ENCODE data around the gene SLCO4C1. TPM values are rescaled to one million over a fixed set of nuclear protein-coding genes. Genes with fewer than 3 reads are reported as not detected.

The SLCO4C1 gene
- total RNA-seq, 2 donors from 2014 or later: 0.14 to 0.51 TPM

DNA sequence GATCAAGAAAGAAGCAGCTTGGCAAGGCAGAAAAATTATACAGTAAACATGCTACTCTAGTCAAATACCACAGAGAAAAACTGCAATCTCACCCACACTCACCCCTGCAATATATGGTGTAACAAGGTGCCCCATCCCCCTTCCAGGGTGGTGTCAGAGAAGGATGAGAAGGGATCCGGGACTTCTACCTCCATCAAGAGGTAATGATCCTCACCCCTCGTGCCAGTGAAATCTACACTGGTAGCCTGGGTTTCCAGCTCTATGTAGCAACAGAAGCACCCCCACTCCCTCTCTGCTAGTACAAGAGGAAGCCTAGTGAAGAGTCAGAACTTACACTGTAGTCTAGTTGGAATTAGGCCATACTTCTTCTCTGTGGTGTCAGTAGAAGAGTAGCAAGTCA lies 18.9 kb downstream of the SLCO4C1 start:
- H3K4me1 ChIP-seq (replicated peaks): no peaks in the 10 kb centered on the region
- intact Hi-C loops (cut with DNase I): no loop called here
- H3K36me3 ChIP-seq: no peaks in the 10 kb centered on the region
- no peaks in the 10 kb centered on the region for H3K9me3 ChIP-seq
- no peak for DNase-seq (ENCODE audit: low spot score)
- no peak overlapping the region for H3K27ac ChIP-seq
- no peak overlapping the region for H3K4me3 ChIP-seq
- H3K27me3 ChIP-seq (replicated peaks; ENCODE audit: insufficient read depth): no peaks in the 10 kb centered on the region
- WGBS: 91% methylated on average over 2 of the region's 2 CpGs
- TF ChIP-seq, protein P1, sequence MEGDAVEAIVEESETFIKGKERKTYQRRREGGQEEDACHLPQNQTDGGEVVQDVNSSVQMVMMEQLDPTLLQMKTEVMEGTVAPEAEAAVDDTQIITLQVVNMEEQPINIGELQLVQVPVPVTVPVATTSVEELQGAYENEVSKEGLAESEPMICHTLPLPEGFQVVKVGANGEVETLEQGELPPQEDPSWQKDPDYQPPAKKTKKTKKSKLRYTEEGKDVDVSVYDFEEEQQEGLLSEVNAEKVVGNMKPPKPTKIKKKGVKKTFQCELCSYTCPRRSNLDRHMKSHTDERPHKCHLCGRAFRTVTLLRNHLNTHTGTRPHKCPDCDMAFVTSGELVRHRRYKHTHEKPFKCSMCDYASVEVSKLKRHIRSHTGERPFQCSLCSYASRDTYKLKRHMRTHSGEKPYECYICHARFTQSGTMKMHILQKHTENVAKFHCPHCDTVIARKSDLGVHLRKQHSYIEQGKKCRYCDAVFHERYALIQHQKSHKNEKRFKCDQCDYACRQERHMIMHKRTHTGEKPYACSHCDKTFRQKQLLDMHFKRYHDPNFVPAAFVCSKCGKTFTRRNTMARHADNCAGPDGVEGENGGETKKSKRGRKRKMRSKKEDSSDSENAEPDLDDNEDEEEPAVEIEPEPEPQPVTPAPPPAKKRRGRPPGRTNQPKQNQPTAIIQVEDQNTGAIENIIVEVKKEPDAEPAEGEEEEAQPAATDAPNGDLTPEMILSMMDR (IDR thresholded peaks at IDR 0.05): no peak
- TF ChIP-seq POLR2A (IDR thresholded peaks at IDR 0.05) (no peak), POLR2AphosphoS5 (IDR thresholded peaks at IDR 0.05) (no peak)

DNA sequence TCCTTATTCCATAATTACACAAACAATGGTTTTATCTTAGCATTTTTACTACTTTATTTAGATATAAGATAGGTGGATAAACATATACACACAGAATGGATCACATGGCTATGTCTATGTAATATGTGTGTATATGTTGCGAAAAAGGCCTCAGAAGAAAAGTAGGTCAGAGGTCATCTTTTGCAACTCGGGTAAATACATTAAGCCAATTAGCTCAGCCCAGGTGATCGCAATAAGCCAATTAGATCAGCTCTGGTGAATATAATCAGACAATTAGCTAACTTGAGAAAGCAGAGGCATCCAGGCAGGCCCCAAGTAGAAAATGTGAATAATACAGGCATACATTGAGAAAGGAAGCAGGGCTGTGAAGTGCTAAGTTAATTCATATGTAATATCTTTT lies 24.3 kb downstream of the SLCO4C1 start:
- H3K4me1 ChIP-seq (replicated peaks): no peaks in the 10 kb centered on the region
- H3K36me3 ChIP-seq: no peaks in the 10 kb centered on the region
- intact Hi-C loops (cut with DNase I): no loop called here
- no peaks in the 10 kb centered on the region for H3K27me3 ChIP-seq (replicated peaks; ENCODE audit: insufficient read depth)
- H3K9me3 ChIP-seq: no peaks in the 10 kb centered on the region
- TF ChIP-seq POLR2AphosphoS5 (IDR thresholded peaks at IDR 0.05): no peak
- TF ChIP-seq POLR2A (IDR thresholded peaks at IDR 0.05): no peak
- TF ChIP-seq, protein P1 (IDR thresholded peaks at IDR 0.05): no peak
- DNase-seq (ENCODE audit: low spot score): no peak
- 69% methylated on average over 3 of the region's 3 CpGs for WGBS
- H3K27ac ChIP-seq: no peak overlapping the region
- H3K4me3 ChIP-seq: no peak overlapping the region

DNA sequence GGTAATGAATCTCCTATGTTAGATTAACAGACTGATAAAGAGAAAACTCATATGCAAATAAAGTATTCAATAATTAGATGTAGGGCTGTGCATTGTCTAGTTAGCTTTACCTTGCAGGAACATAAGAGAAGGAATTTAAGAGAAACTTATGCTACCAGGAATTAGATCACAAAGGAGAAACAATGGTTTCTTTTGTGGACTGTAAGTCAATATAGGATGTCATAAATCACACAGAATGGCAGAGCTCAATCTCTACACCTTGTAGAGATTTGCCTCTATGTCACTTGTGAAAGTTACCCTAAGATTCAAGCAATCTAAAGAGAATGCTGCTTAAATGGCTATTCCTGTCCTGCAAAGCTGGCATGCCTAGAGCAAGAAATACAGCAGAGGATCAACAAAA lies 26.0 kb downstream of the SLCO4C1 start:
- TF ChIP-seq POLR2AphosphoS5 (IDR thresholded peaks at IDR 0.05) (no peak), POLR2A (IDR thresholded peaks at IDR 0.05) (no peak)
- TF ChIP-seq, protein P1 (IDR thresholded peaks at IDR 0.05): no peak
- no peaks in the 10 kb centered on the region for H3K4me1 ChIP-seq (replicated peaks)
- no peak overlapping the region for H3K27ac ChIP-seq
- no peaks in the 10 kb centered on the region for H3K9me3 ChIP-seq
- no peak for DNase-seq (ENCODE audit: low spot score)
- no peak overlapping the region for H3K4me3 ChIP-seq
- no peaks in the 10 kb centered on the region for H3K27me3 ChIP-seq (replicated peaks; ENCODE audit: insufficient read depth)
- intact Hi-C loops (cut with DNase I): no loop called here
- no peaks in the 10 kb centered on the region for H3K36me3 ChIP-seq

DNA sequence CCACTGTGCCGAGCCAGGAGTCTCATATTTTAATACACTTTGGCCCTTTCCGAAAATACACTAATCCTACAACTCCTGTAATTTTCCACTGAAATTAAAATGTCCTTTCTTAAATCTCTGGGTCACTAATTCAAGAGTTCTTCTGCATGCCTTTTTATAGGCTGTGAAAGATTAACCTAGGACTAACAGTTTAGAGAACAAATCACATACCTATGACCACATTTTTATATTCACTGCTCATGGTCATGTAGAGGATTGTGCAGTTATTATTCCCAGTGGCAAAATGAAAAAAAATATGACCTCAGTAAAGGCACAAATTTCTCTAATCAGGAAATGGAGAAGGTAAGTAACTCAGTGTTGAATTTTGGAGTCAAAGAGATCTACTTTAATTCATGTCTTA lies 33.4 kb downstream of the SLCO4C1 start:
- WGBS: 89% methylated on average over 2 of the region's 2 CpGs
- Histone ChIP-seq H3K4me3 (no peak overlapping the region), H3K4me1 (replicated peaks) (no peaks in the 10 kb centered on the region), H3K36me3 (no peaks in the 10 kb centered on the region), H3K9me3 (no peaks in the 10 kb centered on the region), H3K27me3 (replicated peaks; ENCODE audit: insufficient read depth) (no peaks in the 10 kb centered on the region), H3K27ac (no peak overlapping the region)
- intact Hi-C loops (cut with DNase I): no loop called here
- TF ChIP-seq POLR2A (IDR thresholded peaks at IDR 0.05) (no peak), POLR2AphosphoS5 (IDR thresholded peaks at IDR 0.05) (no peak)
- TF ChIP-seq, protein P1 (IDR thresholded peaks at IDR 0.05): no peak
- DNase-seq (ENCODE audit: low spot score): no peak

DNA sequence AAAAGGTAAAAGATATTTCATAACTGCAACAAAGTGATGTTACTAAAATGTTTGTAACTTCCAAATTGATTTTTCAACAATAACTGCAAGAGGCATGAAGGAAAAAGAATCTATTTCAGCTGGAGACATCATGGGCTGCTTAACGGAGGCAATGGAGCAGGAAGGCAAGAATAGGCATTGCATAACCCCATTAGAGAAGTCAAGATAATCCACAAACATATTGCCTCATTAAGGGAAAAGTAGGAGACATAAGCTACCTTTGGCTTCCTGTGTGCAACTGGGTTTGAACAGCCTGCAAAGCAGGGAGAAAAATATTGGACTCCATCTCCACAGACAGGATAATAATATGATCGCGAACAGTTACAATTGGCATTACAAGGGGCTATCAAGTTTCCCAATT lies 46.7 kb downstream of the SLCO4C1 start:
- Histone ChIP-seq H3K4me3 (no peak overlapping the region), H3K4me1 (replicated peaks) (no peaks in the 10 kb centered on the region), H3K27ac (no peak overlapping the region), H3K36me3 (no peaks in the 10 kb centered on the region), H3K27me3 (replicated peaks; ENCODE audit: insufficient read depth) (no peaks in the 10 kb centered on the region), H3K9me3 (no peaks in the 10 kb centered on the region)
- no peak for DNase-seq (ENCODE audit: low spot score)
- WGBS: 69% methylated on average over 3 of the region's 3 CpGs
- TF ChIP-seq, protein P1 (IDR thresholded peaks at IDR 0.05): no peak
- TF ChIP-seq POLR2AphosphoS5 (IDR thresholded peaks at IDR 0.05): no peak
- no peak for TF ChIP-seq POLR2A (IDR thresholded peaks at IDR 0.05)
- intact Hi-C loops (cut with DNase I): no loop called here
